ENCODE measurements around the gene IFNL3. TPM values are rescaled to one million over a fixed set of nuclear protein-coding genes. Genes with fewer than 3 reads are reported as not detected.

Gene IFNL3
- total RNA-seq, 3 donors from 2014 or later (not counting 1 experiment from before 2014, with no cell fraction given), result not detected

DNA sequence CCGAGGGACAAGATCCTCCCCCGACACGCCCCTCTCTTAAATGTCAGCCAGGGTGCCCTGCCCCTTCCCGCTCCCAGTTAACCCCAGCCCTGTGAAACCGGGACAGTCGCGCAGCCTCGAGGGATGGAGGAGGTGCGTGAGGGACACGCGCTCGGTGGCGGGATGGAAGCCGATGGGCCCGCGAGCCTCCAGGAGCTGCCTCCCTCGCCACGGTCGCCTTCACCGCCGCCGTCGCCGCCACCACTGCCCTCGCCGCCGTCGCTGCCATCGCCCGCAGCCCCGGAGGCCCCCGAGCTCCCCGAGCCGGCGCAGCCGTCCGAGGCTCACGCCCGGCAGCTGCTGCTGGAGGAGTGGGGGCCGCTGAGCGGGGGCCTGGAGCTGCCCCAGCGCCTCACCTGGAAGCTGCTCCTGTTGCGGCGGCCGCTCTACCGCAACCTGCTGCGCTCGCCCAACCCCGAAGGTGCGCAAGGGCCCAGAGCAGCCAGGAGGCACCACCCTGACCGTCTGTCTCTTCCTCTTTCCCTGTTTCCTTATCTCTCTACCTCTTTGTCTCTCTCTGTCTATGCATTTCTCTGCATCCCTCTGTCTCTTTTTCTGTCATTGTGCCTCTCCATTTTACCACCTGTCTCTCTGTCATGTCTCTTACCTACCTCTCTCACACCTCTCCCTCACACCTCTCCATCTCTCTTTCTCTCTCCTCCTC is 47.8 kb downstream of the IFNL3 start, which contains the start of gene NCCRP1:
NCCRP1 (plus strand) TSS at position 105 of the 703 bp plus-strand sequence; CDS start at position 124, 19 bp downstream.
- ATAC-seq, result peak in 2 of 3 donors; percentile 18 to 52
- Histone ChIP-seq H3K4me1 (ENCODE audit: control insufficient read depth, insufficient read depth, low read length) (peaks cover 20% of the 10 kb centered on the region), H3K9me3 (ENCODE audit: control insufficient read depth, insufficient read depth, low read length) (no peaks in the 10 kb centered on the region), H3K4me3 (ENCODE audit: low read length) (no peak within 1 kb of the TSS), H3K36me3 (ENCODE audit: control insufficient read depth, insufficient read depth, low read length) (no peaks in the 10 kb centered on the region), H3K27ac (ENCODE audit: low read length) (no peak within 1 kb of the TSS), H3K27me3 (ENCODE audit: control insufficient read depth, insufficient read depth, low read length) (peaks cover 33% of the 10 kb centered on the region)
- Mint-ChIP-seq H3K4me1 (peaks cover 6 to 21% of the 10 kb centered on the region in 2 donors), H3K4me3 (peak within 1 kb of the TSS; percentile 55), H3K27me3 (ENCODE audit: low read depth in 2 of 2) (peaks cover 33 to 40% of the 10 kb centered on the region in 2 donors), H3K27ac (no peak within 1 kb of the TSS), H3K9me3 (no peaks in the 10 kb centered on the region), H3K36me3 (no peaks in the 10 kb centered on the region)
- TF ChIP-seq, protein P1, sequence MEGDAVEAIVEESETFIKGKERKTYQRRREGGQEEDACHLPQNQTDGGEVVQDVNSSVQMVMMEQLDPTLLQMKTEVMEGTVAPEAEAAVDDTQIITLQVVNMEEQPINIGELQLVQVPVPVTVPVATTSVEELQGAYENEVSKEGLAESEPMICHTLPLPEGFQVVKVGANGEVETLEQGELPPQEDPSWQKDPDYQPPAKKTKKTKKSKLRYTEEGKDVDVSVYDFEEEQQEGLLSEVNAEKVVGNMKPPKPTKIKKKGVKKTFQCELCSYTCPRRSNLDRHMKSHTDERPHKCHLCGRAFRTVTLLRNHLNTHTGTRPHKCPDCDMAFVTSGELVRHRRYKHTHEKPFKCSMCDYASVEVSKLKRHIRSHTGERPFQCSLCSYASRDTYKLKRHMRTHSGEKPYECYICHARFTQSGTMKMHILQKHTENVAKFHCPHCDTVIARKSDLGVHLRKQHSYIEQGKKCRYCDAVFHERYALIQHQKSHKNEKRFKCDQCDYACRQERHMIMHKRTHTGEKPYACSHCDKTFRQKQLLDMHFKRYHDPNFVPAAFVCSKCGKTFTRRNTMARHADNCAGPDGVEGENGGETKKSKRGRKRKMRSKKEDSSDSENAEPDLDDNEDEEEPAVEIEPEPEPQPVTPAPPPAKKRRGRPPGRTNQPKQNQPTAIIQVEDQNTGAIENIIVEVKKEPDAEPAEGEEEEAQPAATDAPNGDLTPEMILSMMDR (IDR thresholded peaks at IDR 0.05), result no peak
- DNase-seq, result no peak
- WGBS (ENCODE audit: insufficient coverage), result 3% methylated on average over 50 of the region's 51 CpGs
- intact Hi-C loops (cut with micrococcal nuclease), result no loop called here

DNA sequence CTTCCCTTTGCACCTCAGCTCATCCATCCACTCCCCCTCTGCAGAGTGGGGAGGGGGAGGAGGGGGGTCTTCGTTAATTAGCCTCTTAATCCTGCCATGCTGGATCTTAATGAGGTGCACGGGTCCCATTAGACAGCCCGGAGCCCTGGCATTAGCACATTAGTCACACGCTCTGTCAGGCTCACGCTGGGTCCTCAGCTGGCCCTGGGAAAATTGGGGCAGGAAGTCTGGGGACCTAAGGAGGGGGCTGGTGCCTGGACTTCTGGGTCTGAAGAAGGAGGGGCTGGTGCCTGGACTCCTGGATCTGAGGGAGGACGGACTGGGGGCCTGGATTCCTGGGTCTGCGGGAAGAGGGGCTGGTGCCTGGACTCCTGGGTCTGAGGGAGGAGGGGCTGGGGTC is 48.5 kb downstream of the IFNL3 start:
- Mint-ChIP-seq H3K36me3 (no peaks in the 10 kb centered on the region), H3K27me3 (ENCODE audit: low read depth in 2 of 2) (peaks cover 27 to 33% of the 10 kb centered on the region in 2 donors), H3K4me3 (no peak overlapping the region), H3K4me1 (peaks cover 6 to 21% of the 10 kb centered on the region in 2 donors), H3K9me3 (no peaks in the 10 kb centered on the region), H3K27ac (no peak overlapping the region)
- TF ChIP-seq, protein P1 (IDR thresholded peaks at IDR 0.05), result no peak
- Histone ChIP-seq H3K36me3 (ENCODE audit: control insufficient read depth, insufficient read depth, low read length) (no peaks in the 10 kb centered on the region), H3K27ac (ENCODE audit: low read length) (no peak overlapping the region), H3K4me1 (ENCODE audit: control insufficient read depth, insufficient read depth, low read length) (peaks cover 20% of the 10 kb centered on the region), H3K27me3 (ENCODE audit: control insufficient read depth, insufficient read depth, low read length) (peaks cover 27% of the 10 kb centered on the region), H3K9me3 (ENCODE audit: control insufficient read depth, insufficient read depth, low read length) (no peaks in the 10 kb centered on the region), H3K4me3 (ENCODE audit: low read length) (no peak overlapping the region)
- no peak for ATAC-seq
- WGBS (ENCODE audit: insufficient coverage), result 21% methylated on average over 7 of the region's 7 CpGs
- no peak for DNase-seq
- intact Hi-C loops (cut with micrococcal nuclease), result no loop called here

DNA sequence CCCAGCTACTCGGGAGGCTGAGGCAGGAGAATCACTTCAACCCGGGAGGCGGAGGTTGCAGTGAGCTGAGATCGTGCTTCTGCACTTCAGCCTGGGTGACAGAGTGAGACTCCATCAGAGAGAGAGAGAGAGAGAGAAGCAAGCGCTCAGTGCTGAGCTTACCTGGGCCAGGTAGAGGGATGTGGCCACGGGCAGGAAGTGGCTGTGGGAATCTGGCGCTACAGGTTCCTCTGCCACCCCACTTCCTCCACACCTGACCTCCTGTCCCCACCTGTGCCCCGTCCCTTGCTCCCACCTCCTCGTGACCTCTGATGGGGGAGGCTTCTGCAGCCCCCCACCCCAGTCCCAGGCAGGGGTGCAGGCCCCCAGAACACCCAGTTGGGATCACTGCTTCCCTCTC is 49.1 kb downstream of the IFNL3 start:
- ATAC-seq (no peak), DNase-seq (peak in 1 of 2 donors; percentile 29)
- Mint-ChIP-seq H3K4me1 (peaks cover 6 to 21% of the 10 kb centered on the region in 2 donors), H3K27ac (no peak overlapping the region), H3K9me3 (no peaks in the 10 kb centered on the region), H3K36me3 (no peaks in the 10 kb centered on the region), H3K4me3 (no peak overlapping the region), H3K27me3 (ENCODE audit: low read depth in 2 of 2) (peaks cover 22 to 28% of the 10 kb centered on the region in 2 donors)
- TF ChIP-seq, protein P1 (IDR thresholded peaks at IDR 0.05), result no peak
- H3K4me3 ChIP-seq (ENCODE audit: low read length), result no peak overlapping the region
- H3K27ac ChIP-seq (ENCODE audit: low read length), result no peak overlapping the region
- H3K9me3 ChIP-seq (ENCODE audit: control insufficient read depth, insufficient read depth, low read length), result no peaks in the 10 kb centered on the region
- H3K36me3 ChIP-seq (ENCODE audit: control insufficient read depth, insufficient read depth, low read length), result no peaks in the 10 kb centered on the region
- peaks cover 20% of the 10 kb centered on the region for H3K4me1 ChIP-seq (ENCODE audit: control insufficient read depth, insufficient read depth, low read length)
- H3K27me3 ChIP-seq (ENCODE audit: control insufficient read depth, insufficient read depth, low read length), result peaks cover 27% of the 10 kb centered on the region
- WGBS (ENCODE audit: insufficient coverage), result 35% methylated on average over 9 of the region's 9 CpGs
- intact Hi-C loops (cut with micrococcal nuclease), result no loop called here

Data from natural killer cell (primary cell).